ENCODE results near the gene VPS4B.

DNA sequence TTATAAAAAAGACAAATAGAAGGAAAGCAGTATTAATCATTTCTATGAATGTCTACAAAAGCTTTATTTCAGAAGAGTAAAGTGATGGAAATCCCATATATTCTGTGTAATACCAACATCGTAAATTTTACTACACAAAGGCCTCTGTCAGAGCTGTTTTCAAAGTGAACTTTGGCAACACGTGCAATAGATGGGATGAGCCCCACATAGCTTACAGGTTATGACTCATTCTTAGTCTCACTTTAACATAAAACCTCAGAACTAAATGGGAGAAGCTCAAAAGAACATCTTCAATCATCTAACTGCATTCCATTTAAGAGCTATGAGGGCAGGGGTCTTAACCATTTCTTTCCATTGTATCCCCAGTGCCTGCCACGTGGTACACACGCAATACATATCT is 11.5 kb downstream of the VPS4B start:
- TF ChIP-seq, protein P1, sequence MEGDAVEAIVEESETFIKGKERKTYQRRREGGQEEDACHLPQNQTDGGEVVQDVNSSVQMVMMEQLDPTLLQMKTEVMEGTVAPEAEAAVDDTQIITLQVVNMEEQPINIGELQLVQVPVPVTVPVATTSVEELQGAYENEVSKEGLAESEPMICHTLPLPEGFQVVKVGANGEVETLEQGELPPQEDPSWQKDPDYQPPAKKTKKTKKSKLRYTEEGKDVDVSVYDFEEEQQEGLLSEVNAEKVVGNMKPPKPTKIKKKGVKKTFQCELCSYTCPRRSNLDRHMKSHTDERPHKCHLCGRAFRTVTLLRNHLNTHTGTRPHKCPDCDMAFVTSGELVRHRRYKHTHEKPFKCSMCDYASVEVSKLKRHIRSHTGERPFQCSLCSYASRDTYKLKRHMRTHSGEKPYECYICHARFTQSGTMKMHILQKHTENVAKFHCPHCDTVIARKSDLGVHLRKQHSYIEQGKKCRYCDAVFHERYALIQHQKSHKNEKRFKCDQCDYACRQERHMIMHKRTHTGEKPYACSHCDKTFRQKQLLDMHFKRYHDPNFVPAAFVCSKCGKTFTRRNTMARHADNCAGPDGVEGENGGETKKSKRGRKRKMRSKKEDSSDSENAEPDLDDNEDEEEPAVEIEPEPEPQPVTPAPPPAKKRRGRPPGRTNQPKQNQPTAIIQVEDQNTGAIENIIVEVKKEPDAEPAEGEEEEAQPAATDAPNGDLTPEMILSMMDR (IDR thresholded peaks at IDR 0.05) = no peak
- TF ChIP-seq ZFX (IDR thresholded peaks at IDR 0.05; ENCODE audit: borderline replicate concordance) = no peak
